ENCODE data around the gene ZCCHC9.

DNA sequence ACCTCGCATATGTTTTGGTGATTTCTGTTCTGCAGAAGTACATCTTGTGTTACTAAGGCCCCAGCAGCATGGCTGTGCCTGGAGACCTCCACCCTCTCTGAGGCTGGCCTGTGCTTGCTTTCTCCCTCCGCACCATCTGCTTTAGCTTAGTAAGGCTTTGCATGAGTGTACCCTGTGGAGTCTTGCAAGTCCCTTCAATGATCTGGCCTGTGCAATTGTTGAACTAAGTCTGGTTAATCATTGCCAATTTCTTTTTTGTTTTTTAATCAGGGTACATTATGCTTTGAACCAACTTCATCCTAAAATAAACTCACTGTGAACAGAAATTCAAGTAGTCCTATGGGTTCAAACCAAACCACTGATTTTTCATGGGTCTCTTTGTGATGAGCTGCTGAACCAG, 60.2 kb downstream of the ZCCHC9 start:
- no peak for TF ChIP-seq RAD21 (conservative IDR thresholded peaks at IDR 0.05)
- no peak for TF ChIP-seq MXI1 (conservative IDR thresholded peaks at IDR 0.05; ENCODE audit: poor library complexity, severe bottlenecking)
- TF ChIP-seq, protein P1, sequence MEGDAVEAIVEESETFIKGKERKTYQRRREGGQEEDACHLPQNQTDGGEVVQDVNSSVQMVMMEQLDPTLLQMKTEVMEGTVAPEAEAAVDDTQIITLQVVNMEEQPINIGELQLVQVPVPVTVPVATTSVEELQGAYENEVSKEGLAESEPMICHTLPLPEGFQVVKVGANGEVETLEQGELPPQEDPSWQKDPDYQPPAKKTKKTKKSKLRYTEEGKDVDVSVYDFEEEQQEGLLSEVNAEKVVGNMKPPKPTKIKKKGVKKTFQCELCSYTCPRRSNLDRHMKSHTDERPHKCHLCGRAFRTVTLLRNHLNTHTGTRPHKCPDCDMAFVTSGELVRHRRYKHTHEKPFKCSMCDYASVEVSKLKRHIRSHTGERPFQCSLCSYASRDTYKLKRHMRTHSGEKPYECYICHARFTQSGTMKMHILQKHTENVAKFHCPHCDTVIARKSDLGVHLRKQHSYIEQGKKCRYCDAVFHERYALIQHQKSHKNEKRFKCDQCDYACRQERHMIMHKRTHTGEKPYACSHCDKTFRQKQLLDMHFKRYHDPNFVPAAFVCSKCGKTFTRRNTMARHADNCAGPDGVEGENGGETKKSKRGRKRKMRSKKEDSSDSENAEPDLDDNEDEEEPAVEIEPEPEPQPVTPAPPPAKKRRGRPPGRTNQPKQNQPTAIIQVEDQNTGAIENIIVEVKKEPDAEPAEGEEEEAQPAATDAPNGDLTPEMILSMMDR (IDR thresholded peaks at IDR 0.05; ENCODE audit: poor library complexity, severe bottlenecking): no peak
- no peak for TF ChIP-seq SMC3 (conservative IDR thresholded peaks at IDR 0.05; ENCODE audit: poor library complexity)
- no peak for TF ChIP-seq EZH2 (IDR thresholded peaks at IDR 0.05; ENCODE audit: borderline replicate concordance, insufficient read depth, low read length, poor library complexity, severe bottlenecking)
- no peak for TF ChIP-seq POLR2AphosphoS5 (IDR thresholded peaks at IDR 0.05)
- TF ChIP-seq, protein P2, sequence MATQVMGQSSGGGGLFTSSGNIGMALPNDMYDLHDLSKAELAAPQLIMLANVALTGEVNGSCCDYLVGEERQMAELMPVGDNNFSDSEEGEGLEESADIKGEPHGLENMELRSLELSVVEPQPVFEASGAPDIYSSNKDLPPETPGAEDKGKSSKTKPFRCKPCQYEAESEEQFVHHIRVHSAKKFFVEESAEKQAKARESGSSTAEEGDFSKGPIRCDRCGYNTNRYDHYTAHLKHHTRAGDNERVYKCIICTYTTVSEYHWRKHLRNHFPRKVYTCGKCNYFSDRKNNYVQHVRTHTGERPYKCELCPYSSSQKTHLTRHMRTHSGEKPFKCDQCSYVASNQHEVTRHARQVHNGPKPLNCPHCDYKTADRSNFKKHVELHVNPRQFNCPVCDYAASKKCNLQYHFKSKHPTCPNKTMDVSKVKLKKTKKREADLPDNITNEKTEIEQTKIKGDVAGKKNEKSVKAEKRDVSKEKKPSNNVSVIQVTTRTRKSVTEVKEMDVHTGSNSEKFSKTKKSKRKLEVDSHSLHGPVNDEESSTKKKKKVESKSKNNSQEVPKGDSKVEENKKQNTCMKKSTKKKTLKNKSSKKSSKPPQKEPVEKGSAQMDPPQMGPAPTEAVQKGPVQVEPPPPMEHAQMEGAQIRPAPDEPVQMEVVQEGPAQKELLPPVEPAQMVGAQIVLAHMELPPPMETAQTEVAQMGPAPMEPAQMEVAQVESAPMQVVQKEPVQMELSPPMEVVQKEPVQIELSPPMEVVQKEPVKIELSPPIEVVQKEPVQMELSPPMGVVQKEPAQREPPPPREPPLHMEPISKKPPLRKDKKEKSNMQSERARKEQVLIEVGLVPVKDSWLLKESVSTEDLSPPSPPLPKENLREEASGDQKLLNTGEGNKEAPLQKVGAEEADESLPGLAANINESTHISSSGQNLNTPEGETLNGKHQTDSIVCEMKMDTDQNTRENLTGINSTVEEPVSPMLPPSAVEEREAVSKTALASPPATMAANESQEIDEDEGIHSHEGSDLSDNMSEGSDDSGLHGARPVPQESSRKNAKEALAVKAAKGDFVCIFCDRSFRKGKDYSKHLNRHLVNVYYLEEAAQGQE (IDR thresholded peaks at IDR 0.05; ENCODE audit: borderline replicate concordance): no peak

All from neural cell (in vitro differentiated cells).